ENCODE results near the gene SLC41A3. TPM values are rescaled to one million over a fixed set of nuclear protein-coding genes. Genes with fewer than 3 reads are reported as not detected.

SLC41A3 gene
- total RNA-seq, 1 donor from 2014 or later = 31.6 TPM

GRCh38 chr3:126114443-126115386 lies 30.8 kb upstream of the SLC41A3 start:
- no peaks in the 10 kb centered on the region for H3K9me3 ChIP-seq (ENCODE audit: insufficient read depth, low read depth, low read length)
- no peak overlapping the region for H3K9ac ChIP-seq (ENCODE audit: low read length)
- no peaks in the 10 kb centered on the region for H3K36me3 Mint-ChIP-seq (ENCODE audit: low read depth, unreplicated experiment)
- no peak overlapping the region for H3K4me3 Mint-ChIP-seq (ENCODE audit: unreplicated experiment)
- no peaks in the 10 kb centered on the region for H3K4me1 ChIP-seq (ENCODE audit: insufficient read depth, low read length)
- no peak overlapping the region for H3K4me2 ChIP-seq (ENCODE audit: low read length)
- no peaks in the 10 kb centered on the region for H3K27me3 ChIP-seq (ENCODE audit: insufficient read depth, low read length)
- DNase-seq (ENCODE audit: low read depth) (no peak), FAIRE-seq (no peak)
- H3K36me3 ChIP-seq (ENCODE audit: insufficient read depth, low read length) = no peaks in the 10 kb centered on the region
- no peak overlapping the region for H2AFZ ChIP-seq (ENCODE audit: low read depth, low read length)
- no peak overlapping the region for H3K27ac ChIP-seq (ENCODE audit: low read depth, low read length)
- no peak overlapping the region for H3K4me3 ChIP-seq (ENCODE audit: insufficient read depth, low read depth, low read length)
- H3K9me3 Mint-ChIP-seq (ENCODE audit: unreplicated experiment) = peaks cover 1% of the 10 kb centered on the region
- no peaks in the 10 kb centered on the region for H3K79me2 ChIP-seq (ENCODE audit: insufficient read depth, low read length)
- peaks cover 26% of the 10 kb centered on the region for H3K27me3 Mint-ChIP-seq (ENCODE audit: low read depth, unreplicated experiment)
- no peak overlapping the region for H3K27ac Mint-ChIP-seq (ENCODE audit: unreplicated experiment)
- TF ChIP-seq EZH2 (IDR thresholded peaks at IDR 0.05; ENCODE audit: insufficient read depth, low read length) = no peak
- no peaks in the 10 kb centered on the region for H4K20me1 ChIP-seq (ENCODE audit: insufficient read depth, low read length)
- no peaks in the 10 kb centered on the region for H3K4me1 Mint-ChIP-seq (ENCODE audit: low read depth, unreplicated experiment)

- no peaks in the 10 kb centered on the region for H3K27me3 ChIP-seq (ENCODE audit: insufficient read depth, low read length)
- FAIRE-seq = no peak
- no peak overlapping the region for H3K4me3 ChIP-seq (ENCODE audit: insufficient read depth, low read depth, low read length)
- H2AFZ ChIP-seq (ENCODE audit: low read depth, low read length) = no peak overlapping the region
- no peak overlapping the region for H3K9ac ChIP-seq (ENCODE audit: low read length)
- H3K79me2 ChIP-seq (ENCODE audit: insufficient read depth, low read length) = no peaks in the 10 kb centered on the region
- no peaks in the 10 kb centered on the region for H3K36me3 ChIP-seq (ENCODE audit: insufficient read depth, low read length)
- H3K36me3 Mint-ChIP-seq (ENCODE audit: low read depth, unreplicated experiment) = no peaks in the 10 kb centered on the region
- no peak overlapping the region for H3K4me2 ChIP-seq (ENCODE audit: low read length)
- H3K27ac ChIP-seq (ENCODE audit: low read depth, low read length) = no peak overlapping the region
- no peaks in the 10 kb centered on the region for H4K20me1 ChIP-seq (ENCODE audit: insufficient read depth, low read length)
- peaks cover 1% of the 10 kb centered on the region for H3K9me3 Mint-ChIP-seq (ENCODE audit: unreplicated experiment)
- no peak for TF ChIP-seq EZH2 (IDR thresholded peaks at IDR 0.05; ENCODE audit: insufficient read depth, low read length)
- TF ChIP-seq CTCF (IDR thresholded peaks at IDR 0.05; ENCODE audit: insufficient read depth, low read depth, low read length) = peak; percentile 23
- DNase-seq (ENCODE audit: low read depth) = no peak
- H3K9me3 ChIP-seq (ENCODE audit: insufficient read depth, low read depth, low read length) = no peaks in the 10 kb centered on the region
- H3K27me3 Mint-ChIP-seq (ENCODE audit: low read depth, unreplicated experiment) = peaks cover 25% of the 10 kb centered on the region
- no peaks in the 10 kb centered on the region for H3K4me1 Mint-ChIP-seq (ENCODE audit: low read depth, unreplicated experiment)
- H3K27ac Mint-ChIP-seq (ENCODE audit: unreplicated experiment) = no peak overlapping the region
- no peaks in the 10 kb centered on the region for H3K4me1 ChIP-seq (ENCODE audit: insufficient read depth, low read length)
- no peak overlapping the region for H3K4me3 Mint-ChIP-seq (ENCODE audit: unreplicated experiment)
Observed at GRCh38 chr3:126113733-126114442, 30.0 kb upstream of the SLC41A3 start.

- Histone ChIP-seq H3K79me2 (ENCODE audit: insufficient read depth, low read length) (no peaks in the 10 kb centered on the region), H3K9ac (ENCODE audit: low read length) (no peak overlapping the region), H3K27ac (ENCODE audit: low read depth, low read length) (no peak overlapping the region), H3K4me3 (ENCODE audit: insufficient read depth, low read depth, low read length) (no peak overlapping the region), H3K4me1 (ENCODE audit: insufficient read depth, low read length) (no peaks in the 10 kb centered on the region), H3K9me3 (ENCODE audit: insufficient read depth, low read depth, low read length) (no peaks in the 10 kb centered on the region), H2AFZ (ENCODE audit: low read depth, low read length) (no peak overlapping the region), H3K4me2 (ENCODE audit: low read length) (no peak overlapping the region), H4K20me1 (ENCODE audit: insufficient read depth, low read length) (no peaks in the 10 kb centered on the region), H3K27me3 (ENCODE audit: insufficient read depth, low read length) (no peaks in the 10 kb centered on the region), H3K36me3 (ENCODE audit: insufficient read depth, low read length) (no peaks in the 10 kb centered on the region)
- H3K27me3 Mint-ChIP-seq (ENCODE audit: low read depth, unreplicated experiment) = peaks cover 23% of the 10 kb centered on the region
- no peak overlapping the region for H3K4me3 Mint-ChIP-seq (ENCODE audit: unreplicated experiment)
- TF ChIP-seq EZH2 (IDR thresholded peaks at IDR 0.05; ENCODE audit: insufficient read depth, low read length) (no peak), CTCF (IDR thresholded peaks at IDR 0.05; ENCODE audit: insufficient read depth, low read depth, low read length) (no peak)
- DNase-seq (ENCODE audit: low read depth) (no peak), FAIRE-seq (no peak)
- no peaks in the 10 kb centered on the region for H3K36me3 Mint-ChIP-seq (ENCODE audit: low read depth, unreplicated experiment)
- H3K27ac Mint-ChIP-seq (ENCODE audit: unreplicated experiment) = no peak overlapping the region
- H3K9me3 Mint-ChIP-seq (ENCODE audit: unreplicated experiment) = peaks cover 1% of the 10 kb centered on the region
- H3K4me1 Mint-ChIP-seq (ENCODE audit: low read depth, unreplicated experiment) = no peaks in the 10 kb centered on the region
Observed at GRCh38 chr3:126113238-126113555, 29.3 kb upstream of the SLC41A3 start.
